Loucy (cell line): Measurements from ENCODE around the gene SLC39A1.
"Not testable (repeated sequence)": the region's sequence is repeated elsewhere in the genome, so short reads cannot be mapped to it uniquely, and the experiment has no call there.

Experiments
- EZH2phosphoT487 ChIP-seq: fragments of 200-600 bp; IDR thresholded peaks from 2 replicates; pipeline ENCODE4 v1.6.1; 2018; ENCODE audit warnings: antibody characterized with exemption, mild to moderate bottlenecking, moderate library complexity, borderline replicate concordance
- TF ChIP-seq, protein P1 (sequence below): fragments of 200-600 bp; sonication (generic); conservative IDR thresholded peaks from 2 replicates; pipeline ENCODE4 v1.5.1; 2014; ENCODE audit warnings: mild to moderate bottlenecking, antibody characterized with exemption, low read length

DNA sequence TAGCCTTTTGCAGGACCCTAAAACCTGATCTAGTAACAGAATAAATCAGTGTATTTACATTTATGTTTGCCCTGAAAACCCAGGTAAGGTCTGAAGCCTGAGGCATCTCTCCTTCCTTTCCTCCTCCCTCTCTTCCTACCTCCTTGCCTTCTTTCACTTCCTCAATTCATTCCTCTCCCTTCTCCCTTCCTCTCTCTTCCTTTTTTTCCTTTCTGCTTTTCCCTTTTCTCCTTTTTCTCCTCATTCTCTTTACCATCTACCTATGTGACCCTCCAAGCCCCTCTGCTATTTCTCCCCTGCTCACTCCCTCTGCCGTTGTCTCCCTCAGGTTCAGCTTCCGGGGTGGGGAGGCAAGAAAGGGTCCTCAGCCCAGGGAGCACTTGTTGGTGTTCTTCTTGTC lies 18.4 kb upstream of the SLC39A1 start:
- TF ChIP-seq, protein P1, sequence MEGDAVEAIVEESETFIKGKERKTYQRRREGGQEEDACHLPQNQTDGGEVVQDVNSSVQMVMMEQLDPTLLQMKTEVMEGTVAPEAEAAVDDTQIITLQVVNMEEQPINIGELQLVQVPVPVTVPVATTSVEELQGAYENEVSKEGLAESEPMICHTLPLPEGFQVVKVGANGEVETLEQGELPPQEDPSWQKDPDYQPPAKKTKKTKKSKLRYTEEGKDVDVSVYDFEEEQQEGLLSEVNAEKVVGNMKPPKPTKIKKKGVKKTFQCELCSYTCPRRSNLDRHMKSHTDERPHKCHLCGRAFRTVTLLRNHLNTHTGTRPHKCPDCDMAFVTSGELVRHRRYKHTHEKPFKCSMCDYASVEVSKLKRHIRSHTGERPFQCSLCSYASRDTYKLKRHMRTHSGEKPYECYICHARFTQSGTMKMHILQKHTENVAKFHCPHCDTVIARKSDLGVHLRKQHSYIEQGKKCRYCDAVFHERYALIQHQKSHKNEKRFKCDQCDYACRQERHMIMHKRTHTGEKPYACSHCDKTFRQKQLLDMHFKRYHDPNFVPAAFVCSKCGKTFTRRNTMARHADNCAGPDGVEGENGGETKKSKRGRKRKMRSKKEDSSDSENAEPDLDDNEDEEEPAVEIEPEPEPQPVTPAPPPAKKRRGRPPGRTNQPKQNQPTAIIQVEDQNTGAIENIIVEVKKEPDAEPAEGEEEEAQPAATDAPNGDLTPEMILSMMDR, result not testable (repeated sequence)
- not testable (repeated sequence) for TF ChIP-seq EZH2phosphoT487
